T-helper 1 cell treated with Interleukin-12 subunit alpha and Interleukin-12 subunit beta and Interleukin-4 antibody, amounts not matched to agents 30 μg/mL and 1 μg/mL, for 36 hours (primary cell): ENCODE results near the gene CRYBG1.
A peak's percentile ranks its signal among the peaks of the same experiment; 100 is the strongest.
"Not testable (repeated sequence)": the region's sequence is repeated elsewhere in the genome, so short reads cannot be mapped to it uniquely, and the experiment has no call there.

ENCODE experiments used
- H3K27ac Mint-ChIP-seq: one replicate; pipeline ENCODE4 v1.8.0; 2021; ENCODE audit warnings: mild to moderate bottlenecking, mixed read lengths
- H3K27me3 Mint-ChIP-seq: one replicate; pipeline ENCODE4 v1.8.0; 2021; ENCODE audit warnings: low read depth, mixed read lengths
- H3K36me3 Mint-ChIP-seq: one replicate; pipeline ENCODE4 v1.8.0; 2021; ENCODE audit warnings: low read depth, mixed read lengths
- H3K4me1 Mint-ChIP-seq: one replicate; pipeline ENCODE4 v1.8.0; 2021; ENCODE audit warnings: low read depth, mixed read lengths
- H3K4me3 Mint-ChIP-seq: one replicate; pipeline ENCODE4 v1.8.0; 2021; ENCODE audit warnings: mild to moderate bottlenecking, moderate library complexity, mixed read lengths
- H3K9me3 Mint-ChIP-seq: one replicate; pipeline ENCODE4 v1.8.0; 2021; ENCODE audit warnings: mixed read lengths

Gene CRYBG1

GRCh38 chr6:106556368-106556960, 195.9 kb downstream of the CRYBG1 start:
- H3K36me3 Mint-ChIP-seq = peaks cover 44% of the 10 kb centered on the region
- H3K4me3 Mint-ChIP-seq = no peak overlapping the region
- H3K27ac Mint-ChIP-seq = peak overlapping the region; percentile 28
- peaks cover 11% of the 10 kb centered on the region for H3K4me1 Mint-ChIP-seq
- no peaks in the 10 kb centered on the region for H3K27me3 Mint-ChIP-seq
- no peaks in the 10 kb centered on the region for H3K9me3 Mint-ChIP-seq

- no peak overlapping the region for H3K27ac Mint-ChIP-seq
These were observed 197.3 kb downstream of the CRYBG1 start for GRCh38 chr6:106557837-106558236.

GRCh38 chr6:106558364-106558763, 197.8 kb downstream of the CRYBG1 start:
- Mint-ChIP-seq H3K27ac (no peak overlapping the region), H3K4me1 (peaks cover 7% of the 10 kb centered on the region), H3K9me3 (no peaks in the 10 kb centered on the region), H3K36me3 (peaks cover 36% of the 10 kb centered on the region), H3K27me3 (no peaks in the 10 kb centered on the region), H3K4me3 (no peak overlapping the region)

More at GRCh38 chr6:106557837-106558236, 197.3 kb downstream of the CRYBG1 start:
- H3K36me3 Mint-ChIP-seq = peaks cover 40% of the 10 kb centered on the region
- H3K4me1 Mint-ChIP-seq = peaks cover 7% of the 10 kb centered on the region
- no peaks in the 10 kb centered on the region for H3K9me3 Mint-ChIP-seq
- H3K4me3 Mint-ChIP-seq = no peak overlapping the region
- H3K27me3 Mint-ChIP-seq = no peaks in the 10 kb centered on the region

GRCh38 chr6:106559659-106560058, 199.1 kb downstream of the CRYBG1 start:
- not testable (repeated sequence) for H3K27ac Mint-ChIP-seq, H3K4me3 Mint-ChIP-seq, H3K4me1 Mint-ChIP-seq, H3K27me3 Mint-ChIP-seq, H3K9me3 Mint-ChIP-seq
- peaks cover 35% of the 10 kb centered on the region for H3K36me3 Mint-ChIP-seq

GRCh38 chr6:106560996-106561685, 200.6 kb downstream of the CRYBG1 start:
- Mint-ChIP-seq H3K4me3 (no peak overlapping the region), H3K9me3 (no peaks in the 10 kb centered on the region), H3K27me3 (no peaks in the 10 kb centered on the region), H3K4me1 (peaks cover 7% of the 10 kb centered on the region), H3K36me3 (peaks cover 37% of the 10 kb centered on the region), H3K27ac (no peak overlapping the region)

GRCh38 chr6:106561686-106562405, 201.3 kb downstream of the CRYBG1 start:
- Mint-ChIP-seq H3K4me3 (no peak overlapping the region), H3K27me3 (no peaks in the 10 kb centered on the region), H3K9me3 (no peaks in the 10 kb centered on the region), H3K4me1 (peaks cover 7% of the 10 kb centered on the region), H3K36me3 (peaks cover 35% of the 10 kb centered on the region), H3K27ac (no peak overlapping the region)

- Mint-ChIP-seq H3K9me3 (no peaks in the 10 kb centered on the region), H3K27ac (no peak overlapping the region), H3K4me1 (peaks cover 7% of the 10 kb centered on the region), H3K36me3 (peaks cover 35% of the 10 kb centered on the region), H3K4me3 (no peak overlapping the region), H3K27me3 (no peaks in the 10 kb centered on the region)
These were observed 203.1 kb downstream of the CRYBG1 start for GRCh38 chr6:106563614-106564013.

- H3K27me3 Mint-ChIP-seq = no peaks in the 10 kb centered on the region
- H3K4me1 Mint-ChIP-seq = peaks cover 7% of the 10 kb centered on the region
- H3K4me3 Mint-ChIP-seq = no peak overlapping the region
- no peak overlapping the region for H3K27ac Mint-ChIP-seq
- H3K9me3 Mint-ChIP-seq = no peaks in the 10 kb centered on the region
- peaks cover 35% of the 10 kb centered on the region for H3K36me3 Mint-ChIP-seq
These were observed 204.0 kb downstream of the CRYBG1 start for GRCh38 chr6:106564476-106564875.

GRCh38 chr6:106568530-106568929, 208.0 kb downstream of the CRYBG1 start:
- peaks cover 35% of the 10 kb centered on the region for H3K36me3 Mint-ChIP-seq
- H3K9me3 Mint-ChIP-seq = no peaks in the 10 kb centered on the region
- H3K4me1 Mint-ChIP-seq = no peaks in the 10 kb centered on the region
- H3K27ac Mint-ChIP-seq = no peak overlapping the region
- H3K4me3 Mint-ChIP-seq = no peak overlapping the region
- H3K27me3 Mint-ChIP-seq = no peaks in the 10 kb centered on the region

GRCh38 chr6:106569428-106569827, 208.9 kb downstream of the CRYBG1 start:
- H3K27me3 Mint-ChIP-seq = no peaks in the 10 kb centered on the region
- H3K27ac Mint-ChIP-seq = no peak overlapping the region
- no peaks in the 10 kb centered on the region for H3K9me3 Mint-ChIP-seq
- peaks cover 31% of the 10 kb centered on the region for H3K36me3 Mint-ChIP-seq
- no peaks in the 10 kb centered on the region for H3K4me1 Mint-ChIP-seq
- no peak overlapping the region for H3K4me3 Mint-ChIP-seq

GRCh38 chr6:106572436-106572835, 211.9 kb downstream of the CRYBG1 start:
- Mint-ChIP-seq H3K9me3 (no peaks in the 10 kb centered on the region), H3K36me3 (peaks cover 21% of the 10 kb centered on the region), H3K4me3 (no peak overlapping the region), H3K27ac (no peak overlapping the region), H3K27me3 (no peaks in the 10 kb centered on the region), H3K4me1 (peaks cover 6% of the 10 kb centered on the region)

- H3K9me3 Mint-ChIP-seq = no peaks in the 10 kb centered on the region
- peaks cover 6% of the 10 kb centered on the region for H3K4me1 Mint-ChIP-seq
- H3K27me3 Mint-ChIP-seq = no peaks in the 10 kb centered on the region
- no peak overlapping the region for H3K27ac Mint-ChIP-seq
- no peak overlapping the region for H3K4me3 Mint-ChIP-seq
- H3K36me3 Mint-ChIP-seq = peaks cover 17% of the 10 kb centered on the region
These were observed 212.5 kb downstream of the CRYBG1 start for GRCh38 chr6:106572875-106573585.

- no peak overlapping the region for H3K27ac Mint-ChIP-seq
- peaks cover 9% of the 10 kb centered on the region for H3K36me3 Mint-ChIP-seq
These were observed 214.4 kb downstream of the CRYBG1 start for GRCh38 chr6:106574741-106575458.

GRCh38 chr6:106579281-106579680, 218.8 kb downstream of the CRYBG1 start:
- Mint-ChIP-seq H3K27ac (no peak overlapping the region), H3K9me3 (no peaks in the 10 kb centered on the region), H3K4me3 (no peak overlapping the region), H3K27me3 (no peaks in the 10 kb centered on the region), H3K4me1 (peaks cover 6% of the 10 kb centered on the region), H3K36me3 (peaks cover 6% of the 10 kb centered on the region)

More at GRCh38 chr6:106574741-106575458, 214.4 kb downstream of the CRYBG1 start:
- Mint-ChIP-seq H3K9me3 (no peaks in the 10 kb centered on the region), H3K4me3 (no peak overlapping the region), H3K27me3 (no peaks in the 10 kb centered on the region), H3K4me1 (peaks cover 6% of the 10 kb centered on the region)
